GM21529 (cell line): ENCODE results near the gene RYR2.
"Not testable (repeated sequence)": the region's sequence is repeated elsewhere in the genome, so short reads cannot be mapped to it uniquely, and the experiment has no call there.

ENCODE experiments used
- ATAC-seq: cut with Tn5 transposase; IDR thresholded peaks from one replicate; pipeline ENCODE4 v1.9.1; 2021; ENCODE audit not compliant: unreplicated experiment

Gene RYR2

GRCh38 chr1:237071641-237072420 lies 29.8 kb downstream of the RYR2 start:
- no peak for ATAC-seq

- ATAC-seq: no peak
These were observed 32.6 kb downstream of the RYR2 start for GRCh38 chr1:237074371-237075117.

GRCh38 chr1:237084341-237085077 lies 42.5 kb downstream of the RYR2 start:
- ATAC-seq: no peak

GRCh38 chr1:237091691-237092090 lies 49.7 kb downstream of the RYR2 start:
- no peak for ATAC-seq

GRCh38 chr1:237093691-237094090 lies 51.7 kb downstream of the RYR2 start:
- no peak for ATAC-seq

GRCh38 chr1:237098541-237098940 lies 56.6 kb downstream of the RYR2 start:
- ATAC-seq: no peak

GRCh38 chr1:237103021-237103420 lies 61.0 kb downstream of the RYR2 start:
- ATAC-seq: no peak

GRCh38 chr1:237104096-237104495 lies 62.1 kb downstream of the RYR2 start:
- no peak for ATAC-seq

- ATAC-seq: no peak
These were observed 63.8 kb downstream of the RYR2 start for GRCh38 chr1:237105826-237106225.

- ATAC-seq: no peak
These were observed 66.5 kb downstream of the RYR2 start for GRCh38 chr1:237108297-237109040.

GRCh38 chr1:237111807-237112206 lies 69.8 kb downstream of the RYR2 start:
- no peak for ATAC-seq

- no peak for ATAC-seq
These were observed 70.7 kb downstream of the RYR2 start for GRCh38 chr1:237112663-237113062.

GRCh38 chr1:237115035-237115434 lies 73.1 kb downstream of the RYR2 start:
- ATAC-seq: no peak

- no peak for ATAC-seq
These were observed 77.1 kb downstream of the RYR2 start for GRCh38 chr1:237119091-237119490.

GRCh38 chr1:237120683-237121082 lies 78.7 kb downstream of the RYR2 start:
- no peak for ATAC-seq

- no peak for ATAC-seq
These were observed 83.0 kb downstream of the RYR2 start for GRCh38 chr1:237124856-237125462.

GRCh38 chr1:237126180-237126579 lies 84.2 kb downstream of the RYR2 start:
- ATAC-seq: no peak

- not testable (repeated sequence) for ATAC-seq
These were observed 85.3 kb downstream of the RYR2 start for GRCh38 chr1:237127301-237127700.

- no peak for ATAC-seq
These were observed 91.9 kb downstream of the RYR2 start for GRCh38 chr1:237133921-237134320.

GRCh38 chr1:237134929-237135328 lies 92.9 kb downstream of the RYR2 start:
- no peak for ATAC-seq

GRCh38 chr1:237138551-237138950 lies 96.6 kb downstream of the RYR2 start:
- ATAC-seq: no peak
